Left cardiac atrium (tissue), 4 donors: ENCODE data around the gene MFSD12. TPM values are rescaled to one million over a fixed set of nuclear protein-coding genes. Genes with fewer than 3 reads are reported as not detected.
"Not testable (repeated sequence)": the region's sequence is repeated elsewhere in the genome, so short reads cannot be mapped to it uniquely, and the experiment has no call there.

Experiments used
- ATAC-seq, 2 donors: fragments of 200-7000 bp; cut with Tn5 transposase; one replicate each; pipeline ENCODE4 v1.9.1; 2020; ENCODE audit warnings: mild to moderate bottlenecking in 2 of 2, moderate library complexity in 2 of 2
- DNase-seq: peaks from one replicate; pipeline ENCODE4 v3.0.0-alpha.2; 2020
- intact Hi-C, 2 donors: fragments of 100-400 bp; cut with DNase I; formaldehyde crosslinking; loops; one replicate each; pipeline versions ENCODE4 v1.14.1 to v1.15.1; 2022 to 2023
- total RNA-seq, 2 donors: library from RNA; stranded (reverse); fragmentation: NEBNext Ultra II Directional; extraction: Animal tissue kit (Norgen Biotek cat#: 25700); gene quantifications; one replicate each; pipeline ENCODE4 v1.2.1, GENCODE V29; 2021
- donor health status: DM: no; HTN: yes; CAD: no.
- donor health status: DM: no; HTN: yes; CAD: no; lungs with severe emphysema.
- donor health status: DM: yes; HTN: yes; CAD: no.
- donor health status: Dilated cardiomyopathy.

Gene MFSD12
- total RNA-seq, 2 donors from 2014 or later, result 29.8 to 40.4 TPM

DNA sequence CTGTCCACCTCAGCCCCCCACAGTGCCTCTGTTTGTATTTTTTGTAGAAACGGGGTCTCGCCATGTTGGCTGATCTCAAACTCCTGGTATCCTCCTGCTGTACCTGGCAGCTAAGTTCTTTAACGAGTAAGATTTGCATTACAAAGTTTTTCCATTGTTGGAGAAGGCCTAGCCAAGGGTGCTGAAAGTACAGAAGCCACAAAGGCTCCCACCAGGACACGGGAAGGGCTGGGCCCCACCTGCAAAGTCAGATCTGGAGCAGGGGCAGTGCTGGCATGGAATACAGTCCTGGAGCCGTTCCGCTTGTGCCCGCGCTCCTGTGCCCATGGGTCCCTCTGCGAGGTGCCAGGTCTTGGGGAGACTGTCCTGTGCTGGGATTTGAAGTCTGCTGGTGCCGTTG lies 39.1 kb downstream of the MFSD12 start:
- DNase-seq, result no peak
- intact Hi-C loops, result no loop called here
- ATAC-seq, result no peak

DNA sequence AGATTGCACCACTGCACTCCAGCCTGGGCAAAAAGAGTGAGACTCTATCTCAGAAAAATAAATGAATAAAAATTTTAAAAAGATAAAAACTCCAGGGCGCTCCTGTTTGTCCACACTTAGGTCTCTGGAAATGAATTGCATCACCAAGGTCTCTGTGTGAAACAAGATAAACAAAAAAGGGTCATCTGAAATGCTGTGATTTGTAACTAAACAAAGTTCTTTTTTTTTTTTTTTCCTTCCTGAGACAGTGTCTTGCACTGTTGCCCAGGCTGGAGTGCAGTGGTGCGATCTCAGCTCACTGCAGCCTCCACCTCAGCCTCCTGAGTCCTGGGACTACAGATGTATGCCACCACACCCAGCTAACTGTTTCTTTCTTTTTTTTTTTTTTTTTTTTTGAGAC lies 39.7 kb downstream of the MFSD12 start:
- intact Hi-C loops, result no loop called here
- DNase-seq, result no peak
- ATAC-seq, result no peak

DNA sequence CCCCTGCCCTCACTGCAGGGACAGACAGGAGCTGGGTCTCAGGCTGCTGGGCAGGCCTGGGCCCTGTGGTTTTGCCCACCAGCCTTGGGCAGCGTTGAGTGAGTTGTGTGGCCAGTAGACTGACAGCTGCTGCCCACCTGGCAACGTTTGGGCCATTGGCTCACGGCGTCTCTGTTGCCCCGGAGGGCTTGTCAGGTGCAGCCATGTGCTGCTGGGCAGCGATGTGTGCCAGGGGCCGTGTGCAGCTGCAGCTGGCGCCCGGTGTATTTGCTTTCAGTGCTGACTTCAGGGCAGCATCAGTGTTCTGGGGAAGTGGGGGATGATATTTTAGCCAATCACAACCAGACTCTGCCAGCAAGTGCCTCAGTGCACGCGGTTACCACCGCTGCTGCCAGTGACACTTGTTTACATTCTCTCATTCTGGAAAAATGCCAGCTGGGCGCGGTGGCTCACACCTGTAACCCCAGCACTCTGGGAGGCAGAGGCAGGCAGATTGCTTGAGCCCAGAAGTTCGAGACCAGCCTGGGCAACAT lies 40.6 kb downstream of the MFSD12 start:
- intact Hi-C loops, result no loop called here
- no peak for DNase-seq
- no peak for ATAC-seq

DNA sequence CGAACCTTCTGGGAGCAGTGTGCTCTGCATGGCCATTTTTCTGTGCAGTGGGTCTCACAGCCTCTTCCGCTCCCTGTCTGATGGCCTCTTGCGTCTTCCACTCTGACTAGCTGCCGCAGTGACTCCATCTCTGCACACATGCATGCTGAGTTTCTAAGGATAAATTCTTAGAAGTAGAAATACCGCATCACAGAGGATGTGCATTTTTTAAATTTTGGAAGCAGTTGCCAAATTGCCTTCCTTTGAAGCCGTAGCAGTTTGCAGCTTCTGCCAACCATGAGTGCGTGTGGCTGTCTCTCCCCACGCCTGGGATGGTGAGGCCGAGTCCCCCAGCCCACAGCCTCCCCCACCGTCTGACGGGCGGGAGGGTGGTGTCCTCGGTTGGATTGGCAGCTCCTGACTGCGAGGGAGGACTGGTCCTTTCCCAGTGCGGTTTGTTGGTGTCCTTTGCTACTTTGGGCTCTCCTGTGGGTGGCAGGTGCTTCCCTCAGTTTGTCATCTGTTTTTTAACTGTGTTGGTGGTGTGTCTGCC lies 41.4 kb downstream of the MFSD12 start:
- ATAC-seq (no peak), DNase-seq (no peak)
- intact Hi-C loops, result no loop called here

DNA sequence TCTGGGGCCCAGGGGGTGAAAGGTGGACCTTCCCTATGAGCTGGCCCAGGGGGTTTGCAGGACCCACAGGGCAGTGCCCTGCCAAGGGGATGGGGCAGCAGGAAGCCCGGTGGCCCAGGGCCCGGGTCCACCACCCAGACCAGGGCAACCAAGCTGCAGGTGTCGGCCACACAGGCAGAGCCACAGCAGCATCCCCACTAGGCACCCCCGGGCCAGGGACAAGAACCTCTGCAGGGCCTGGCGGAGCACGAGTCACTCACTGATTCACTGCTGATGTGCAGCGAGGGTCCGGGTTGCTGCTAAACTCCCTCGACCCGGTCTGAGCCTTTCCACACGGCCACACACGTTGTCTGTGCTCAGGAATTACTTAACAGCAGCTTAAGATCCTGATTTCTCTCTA lies 42.5 kb downstream of the MFSD12 start:
- no peak for DNase-seq
- no peak for ATAC-seq
- intact Hi-C loops, result no loop called here

DNA sequence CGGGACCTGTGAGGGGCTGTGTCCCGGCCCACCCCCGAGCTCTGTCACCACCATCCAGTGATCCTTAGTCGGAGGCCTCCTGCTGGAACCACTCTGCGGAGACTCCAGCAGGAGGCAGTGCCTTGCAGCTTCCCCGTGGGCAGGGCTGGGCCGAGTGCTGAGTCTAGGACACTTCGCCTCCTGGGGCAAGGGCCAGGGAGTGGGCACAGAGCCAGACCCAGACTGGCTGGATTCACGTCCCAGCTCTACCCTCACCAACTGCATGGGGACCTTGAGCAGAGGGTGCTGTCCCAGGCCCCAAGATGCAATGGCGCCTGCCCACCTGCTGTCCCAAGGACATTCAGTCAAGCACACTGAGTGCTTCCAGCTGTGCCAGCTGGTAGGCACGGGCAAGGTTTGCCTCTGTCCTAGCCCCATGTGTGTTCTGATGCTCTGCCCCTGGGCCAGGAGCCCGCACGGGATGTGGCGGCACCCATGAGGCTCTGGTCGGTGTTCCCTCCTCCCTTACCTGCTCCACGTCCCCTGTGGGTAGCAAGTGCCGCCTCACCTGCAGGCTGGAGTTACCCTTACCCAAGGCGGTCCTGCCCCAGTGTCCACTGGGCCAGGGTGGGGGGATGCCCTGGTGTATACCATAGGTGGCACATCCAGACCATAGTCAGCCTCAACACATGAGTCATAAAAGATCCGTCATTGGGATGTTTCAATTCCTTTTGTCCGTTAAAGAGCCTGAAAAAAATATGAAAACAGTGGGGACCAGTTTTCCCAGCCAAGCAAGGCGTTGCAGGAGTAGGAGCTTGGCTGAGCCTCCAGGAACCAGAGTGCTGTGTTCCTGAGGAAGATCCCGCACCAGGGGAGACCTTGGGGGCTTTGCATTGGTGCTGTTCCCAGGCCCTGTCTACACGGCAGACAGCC lies 43.9 kb downstream of the MFSD12 start:
- intact Hi-C loops, result no loop called here
- DNase-seq (no peak), ATAC-seq (peak; percentile 14 to 56)

DNA sequence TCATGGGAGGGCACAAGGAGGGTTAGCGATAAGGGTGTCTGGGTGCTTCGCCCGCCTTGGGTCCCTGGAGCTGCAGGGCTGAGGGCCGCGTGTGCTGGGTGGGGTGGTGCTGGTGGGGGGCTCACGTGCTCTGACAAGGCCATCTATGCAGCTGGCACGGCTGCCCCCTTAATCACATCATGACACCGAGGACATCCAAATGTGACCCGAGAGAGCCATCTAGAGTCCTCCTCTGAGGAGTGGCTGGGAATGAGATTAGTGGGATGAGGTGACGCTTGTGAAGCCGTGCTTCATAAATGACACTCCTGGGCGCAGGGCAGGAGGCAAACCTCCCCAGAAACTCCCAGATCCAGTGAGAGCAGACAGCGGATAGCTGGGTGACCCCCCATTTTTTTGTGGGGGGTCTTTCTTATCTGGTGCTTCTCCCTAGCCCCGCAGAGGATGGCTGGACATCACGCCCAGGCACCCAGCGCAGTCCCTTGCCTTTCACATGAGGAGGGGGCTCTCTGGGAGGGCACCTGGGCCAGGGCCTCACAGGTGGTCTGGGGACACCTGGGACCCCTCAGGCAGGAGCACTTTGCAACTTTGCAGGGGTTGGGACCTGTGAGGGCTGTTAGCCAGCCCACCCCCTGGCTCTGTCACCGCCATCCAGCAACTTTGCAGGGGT lies 44.7 kb downstream of the MFSD12 start:
- no peak for DNase-seq
- ATAC-seq, result peak in 1 of 2 donors; percentile 16
- intact Hi-C loops, result no loop called here

DNA sequence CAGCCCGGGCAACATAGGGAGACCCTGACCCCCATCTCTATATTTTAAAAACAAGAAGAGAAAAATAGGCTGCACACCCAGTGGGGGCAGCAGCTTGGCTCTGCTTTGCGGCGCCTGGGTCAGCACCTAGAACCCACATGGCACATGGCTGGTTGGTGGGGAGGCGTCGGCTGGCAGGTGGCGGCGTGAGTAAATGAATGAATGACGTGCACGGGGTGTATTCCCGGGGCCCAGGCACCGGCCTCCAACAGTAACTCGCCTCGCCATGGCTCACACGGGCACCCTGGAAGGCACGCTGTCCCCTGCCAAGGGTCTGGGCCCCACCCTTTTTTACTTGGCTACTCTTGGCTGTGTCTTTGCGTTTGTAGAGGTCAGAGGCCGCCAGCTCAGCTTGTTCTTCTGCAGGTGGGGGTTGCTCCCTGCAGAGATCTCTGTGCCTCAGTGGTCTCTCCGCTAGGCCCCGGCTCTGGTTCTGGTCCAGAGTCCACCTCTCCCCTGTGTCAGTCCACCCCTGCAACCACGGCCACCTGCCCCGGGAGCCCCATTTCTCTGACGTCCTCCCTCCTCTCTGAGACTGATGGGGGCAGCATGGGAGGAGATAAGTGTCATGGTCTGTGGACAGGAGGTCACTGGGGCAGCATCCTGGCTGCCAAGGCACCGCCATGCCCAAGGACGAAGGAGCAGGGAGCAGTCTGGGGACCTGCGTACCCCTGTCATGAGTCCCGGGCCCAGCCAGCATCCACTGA lies 45.7 kb downstream of the MFSD12 start:
- no peak for DNase-seq
- ATAC-seq, result no peak
- intact Hi-C loops, result no loop called here

DNA sequence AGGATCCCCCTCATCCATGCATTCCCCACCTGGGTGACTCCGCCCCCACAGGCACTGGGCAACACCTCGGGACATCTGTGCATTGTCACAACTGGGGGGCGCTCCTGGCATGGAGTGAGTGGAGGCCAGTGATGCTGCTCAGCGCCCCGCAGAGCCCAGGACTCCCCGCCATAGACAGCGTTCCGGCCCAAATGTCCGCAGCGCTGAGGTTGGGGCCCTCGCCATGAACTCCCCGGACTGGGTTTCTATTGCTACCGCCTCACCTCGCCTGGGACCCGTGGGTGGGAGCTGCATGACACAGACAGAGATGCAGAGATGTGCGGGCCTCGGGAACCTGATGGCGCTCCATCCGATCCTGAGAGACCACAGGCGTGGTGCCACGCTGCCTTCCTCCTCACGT lies 46.7 kb downstream of the MFSD12 start:
- ATAC-seq (no peak), DNase-seq (no peak)
- intact Hi-C loops, result no loop called here

DNA sequence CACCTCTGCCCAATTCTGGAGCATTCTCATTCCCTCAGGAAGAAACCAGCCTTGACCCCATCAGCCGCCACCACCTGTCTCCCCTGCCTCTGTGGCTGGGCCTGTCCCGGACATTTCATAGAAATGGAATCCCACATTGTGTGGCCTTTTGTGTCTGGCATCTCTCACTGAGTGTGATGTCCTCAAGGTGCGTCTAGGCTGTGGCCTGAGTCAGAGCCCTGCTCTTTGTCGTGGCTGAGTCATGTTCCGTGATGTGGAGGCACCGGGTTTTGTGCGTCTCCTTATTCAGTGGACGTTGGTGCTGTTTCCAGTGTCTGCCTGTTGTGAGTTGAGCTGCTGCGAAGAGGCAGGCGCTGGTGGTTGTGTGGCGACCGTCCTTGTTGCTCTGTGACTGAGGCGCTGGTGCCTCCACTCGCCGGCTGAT lies 47.8 kb downstream of the MFSD12 start:
- intact Hi-C loops, result no loop called here
- ATAC-seq (no peak), DNase-seq (no peak)

DNA sequence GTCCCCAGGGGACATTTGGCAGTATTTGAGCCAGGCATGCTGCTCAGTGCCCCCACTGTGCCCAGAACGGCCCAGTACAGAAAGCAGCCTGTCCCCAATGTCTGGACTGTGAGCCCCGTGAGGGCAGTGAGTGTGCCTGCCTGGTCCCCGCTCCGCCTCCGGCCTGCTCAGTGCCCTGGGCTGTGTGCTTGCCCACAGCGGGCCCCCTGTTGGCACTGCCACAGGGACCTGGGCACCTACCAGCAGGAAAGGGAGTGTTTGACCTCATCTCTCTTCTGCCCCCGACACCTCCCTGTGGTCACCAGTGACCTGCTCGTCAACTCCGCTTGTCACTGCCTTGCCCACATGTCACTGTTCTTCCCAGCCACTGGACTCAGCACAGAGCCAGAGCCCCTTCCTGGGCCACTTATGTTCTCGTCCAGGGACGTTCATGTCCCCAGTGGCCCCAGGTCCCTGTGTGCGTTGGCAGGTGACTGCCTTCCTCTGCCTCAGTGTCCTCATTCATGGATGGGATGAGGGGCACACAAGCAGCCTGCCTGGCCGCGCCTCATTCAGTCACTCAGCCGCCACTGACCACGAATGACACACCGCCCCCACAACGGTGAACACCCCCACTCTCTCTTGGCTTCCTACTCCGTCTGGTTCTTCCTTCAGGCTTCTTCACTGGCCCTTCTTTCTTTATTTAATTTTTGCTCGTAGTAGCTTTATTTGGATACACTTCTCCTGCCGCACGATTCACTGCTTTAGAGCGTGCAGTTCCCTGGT lies 48.4 kb downstream of the MFSD12 start:
- intact Hi-C loops, result no loop called here
- ATAC-seq (no peak), DNase-seq (no peak)

DNA sequence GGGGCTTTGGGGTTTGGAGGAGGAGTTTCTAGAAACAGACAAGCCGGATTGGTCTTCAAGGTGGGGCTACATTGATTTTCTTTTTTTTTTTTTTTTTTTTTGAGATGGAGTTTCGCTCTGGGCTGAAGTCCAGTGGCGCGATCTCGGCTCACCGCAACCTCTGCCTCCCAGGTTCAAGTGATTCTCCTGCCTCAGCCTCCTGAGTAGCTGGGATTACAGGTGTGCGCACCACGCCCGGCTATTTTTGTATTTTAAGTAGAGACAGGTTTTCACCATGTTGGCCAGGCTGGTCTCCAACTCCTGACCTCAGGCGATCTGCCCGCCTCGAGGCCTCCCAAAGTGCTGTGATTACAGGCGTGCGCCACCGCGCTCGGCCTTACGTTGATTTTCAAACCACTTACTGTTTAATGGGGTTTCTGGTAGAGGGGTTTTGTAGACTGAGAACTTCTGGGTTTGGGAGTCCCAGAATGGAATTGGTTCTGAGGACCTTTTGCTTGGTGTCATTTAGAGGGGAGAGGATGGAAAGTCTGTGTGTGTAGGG lies 49.2 kb downstream of the MFSD12 start:
- DNase-seq, ATAC-seq, intact Hi-C loops: not testable (repeated sequence)

DNA sequence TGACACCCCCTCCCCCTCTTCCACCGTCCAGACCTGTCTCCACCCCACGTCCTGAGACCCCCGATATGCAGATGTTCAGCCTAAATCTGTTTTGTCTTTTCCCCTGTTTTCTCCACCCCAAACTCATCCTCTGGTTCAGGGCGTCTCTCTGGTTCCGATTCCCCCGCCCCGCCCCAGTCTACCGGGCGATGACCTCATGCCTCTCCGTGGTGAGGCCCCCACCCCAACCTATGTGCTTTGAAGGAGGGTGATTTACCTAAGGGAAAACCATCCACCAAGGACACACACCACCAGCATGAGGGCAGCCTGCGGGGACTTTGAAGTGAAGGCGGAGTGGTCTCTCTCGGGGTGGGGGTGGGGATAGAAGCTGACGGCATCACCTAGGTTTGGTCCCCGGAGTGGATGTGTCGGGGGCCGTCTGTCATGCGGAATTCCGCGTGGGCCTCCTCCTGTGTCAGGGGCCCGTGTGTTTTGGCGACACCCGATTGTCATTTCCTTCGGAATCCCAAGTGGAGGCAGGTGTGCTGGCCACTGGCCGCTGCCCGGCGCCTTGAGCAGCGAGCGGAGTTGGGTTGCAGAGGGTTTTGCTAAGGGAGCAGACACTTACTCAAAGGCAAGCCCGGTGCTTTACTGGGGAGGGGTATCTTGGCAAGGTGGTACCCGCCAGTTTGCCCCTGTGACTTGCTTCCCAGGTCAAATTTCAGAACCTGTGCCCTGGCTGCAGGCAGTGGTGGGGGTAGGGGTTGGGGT lies 49.8 kb downstream of the MFSD12 start:
- peak in 1 of 2 donors; percentile 3 for ATAC-seq
- intact Hi-C loops, result no loop called here
- no peak for DNase-seq

DNA sequence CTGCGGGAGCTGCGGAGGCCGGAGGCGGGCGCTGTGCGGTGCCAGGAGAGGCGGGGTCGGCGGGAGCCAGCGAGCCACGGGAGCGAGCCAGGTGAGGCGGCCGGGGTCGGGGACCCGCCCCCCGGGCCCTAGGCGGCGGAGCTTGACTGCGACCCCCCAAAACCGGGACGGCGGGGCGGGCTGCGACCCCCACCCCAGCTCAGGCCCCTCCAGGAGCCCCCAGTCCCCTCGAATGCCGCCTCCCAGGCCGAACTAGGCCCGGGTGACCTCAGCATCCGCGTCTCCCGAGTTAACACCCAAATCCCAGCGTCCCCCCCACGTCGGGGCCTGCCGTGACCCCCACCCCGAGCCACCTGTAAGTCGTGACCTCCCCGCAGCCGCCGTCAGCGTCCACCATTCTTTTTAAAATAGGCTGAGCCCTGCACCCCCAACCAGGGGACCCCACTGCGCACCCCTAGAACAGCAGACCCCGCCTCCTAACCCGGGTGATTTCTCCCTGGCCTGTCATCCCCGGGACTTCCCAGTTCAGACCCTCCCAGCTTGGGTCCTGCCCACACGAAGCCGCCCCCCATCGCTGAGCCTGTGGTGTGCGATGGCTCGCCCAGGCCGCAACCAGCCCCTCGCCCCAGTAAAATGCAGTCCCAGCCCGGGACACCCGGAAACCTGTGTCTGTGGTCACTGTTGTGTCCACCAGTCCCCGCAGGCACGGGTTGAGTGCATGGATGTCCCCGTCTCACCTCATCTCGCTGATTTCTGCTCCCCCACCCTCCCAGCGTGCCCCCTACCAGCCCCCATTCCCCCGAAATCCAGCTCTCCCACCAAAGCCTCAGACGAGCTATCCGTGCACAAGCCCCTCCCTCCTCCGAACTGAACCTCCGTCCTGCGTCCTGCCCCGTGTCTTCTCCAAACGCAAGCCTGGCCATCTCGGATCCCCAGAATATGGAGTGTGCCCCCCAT lies 50.7 kb downstream of the MFSD12 start:
- intact Hi-C loops, result no loop called here
- DNase-seq (peak; percentile 48), ATAC-seq (peak; percentile 7 to 13)

DNA sequence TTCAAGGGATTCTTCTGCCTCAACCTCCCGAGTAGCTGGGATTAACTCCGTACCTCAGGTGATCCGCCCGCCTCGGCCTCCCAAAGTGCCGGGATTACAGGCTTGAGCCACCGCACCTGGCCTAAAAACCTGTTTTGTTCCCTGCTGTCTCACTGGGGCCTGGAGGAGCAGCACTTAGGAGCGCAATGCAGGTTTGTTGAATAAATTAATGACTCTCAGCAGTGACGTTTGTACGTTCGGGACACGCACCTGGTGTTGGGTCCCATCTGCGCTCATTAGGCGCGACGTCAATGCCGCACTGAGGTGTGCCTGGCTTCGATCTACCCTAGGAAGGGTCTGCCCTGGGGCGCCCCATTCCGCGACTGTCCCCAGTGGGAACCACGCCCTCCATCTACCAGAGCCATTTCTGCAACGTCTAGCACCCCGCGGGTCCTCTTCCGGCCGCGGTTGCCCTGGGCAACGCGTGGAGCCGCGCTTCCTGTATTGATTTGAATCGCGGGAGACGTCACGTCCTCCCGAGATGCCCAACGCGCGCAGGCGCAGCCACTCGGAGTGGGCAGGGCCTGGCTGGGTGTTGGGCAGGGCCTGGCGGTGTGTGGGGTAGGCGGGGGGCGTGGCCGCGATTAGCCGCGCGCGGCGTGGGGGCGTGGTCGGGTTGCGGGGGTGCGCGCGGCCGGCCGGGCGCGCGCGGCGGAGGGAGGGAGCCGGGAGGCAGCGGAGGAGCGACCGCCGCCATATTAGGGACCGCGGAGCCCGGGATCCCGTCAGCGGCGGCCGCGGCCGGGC lies 51.6 kb downstream of the MFSD12 start, which contains the start of gene FZR1:
TSS of gene FZR1 (plus strand) at position 714 of the 786 bp plus-strand sequence. CDS start 16,679 bp downstream, outside the sequence.
- DNase-seq, result peak; percentile 99
- ATAC-seq, result peak; percentile 96 to 99
- intact Hi-C loops, result no loop called here

DNA sequence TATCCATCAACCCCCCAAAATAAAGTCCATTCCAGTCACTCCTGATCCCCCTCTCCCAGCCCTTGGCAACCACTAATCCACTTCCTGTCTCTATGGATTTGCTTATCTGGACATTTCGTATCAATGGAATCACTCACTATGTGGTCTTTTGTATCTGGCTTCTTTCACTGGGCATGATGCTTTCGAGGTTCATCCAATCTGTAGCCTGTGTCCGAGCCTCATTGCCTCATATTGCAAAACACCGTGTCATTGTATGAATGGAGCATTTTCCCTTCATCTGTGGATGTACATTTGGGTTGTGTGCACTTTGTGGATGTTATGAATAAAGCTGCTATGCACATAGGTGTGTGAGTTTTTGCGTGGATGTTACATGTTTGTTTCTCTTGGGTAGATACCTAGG lies 52.7 kb downstream of the MFSD12 start:
- intact Hi-C loops, result no loop called here
- ATAC-seq (no peak), DNase-seq (no peak)
